ENCODE data around the gene ZACN.
"Not testable (repeated sequence)": the region's sequence is repeated elsewhere in the genome, so short reads cannot be mapped to it uniquely, and the experiment has no call there.

The ZACN gene

DNA sequence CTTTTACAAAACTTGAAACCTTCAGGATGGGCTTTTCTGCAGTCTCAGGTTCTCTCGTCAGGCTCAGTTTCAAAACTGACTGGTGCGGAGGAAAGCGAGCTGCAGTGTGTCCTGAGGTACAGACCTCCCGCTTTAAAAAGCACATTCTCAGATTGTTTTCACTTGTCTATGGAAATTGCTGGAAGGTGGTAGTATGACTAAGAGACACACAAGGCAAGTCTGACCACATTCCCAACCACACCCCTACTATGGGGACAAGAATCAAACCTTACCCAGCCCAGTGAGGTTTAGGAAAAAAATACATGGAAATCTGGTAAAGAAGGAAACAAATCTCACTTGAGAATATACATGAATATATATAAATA, 24.9 kb upstream of the ZACN start:
- FAIRE-seq, result no peak

GRCh38 chr17:76056882-76057281, 22.1 kb upstream of the ZACN start:
- FAIRE-seq, result no peak

GRCh38 chr17:76058264-76058663, 20.7 kb upstream of the ZACN start:
- not testable (repeated sequence) for FAIRE-seq

- no peak for FAIRE-seq
Measured at GRCh38 chr17:76063875-76064546, 15.0 kb upstream of the ZACN start.

- FAIRE-seq, result no peak
Measured at GRCh38 chr17:76065775-76066174, 13.2 kb upstream of the ZACN start.

DNA sequence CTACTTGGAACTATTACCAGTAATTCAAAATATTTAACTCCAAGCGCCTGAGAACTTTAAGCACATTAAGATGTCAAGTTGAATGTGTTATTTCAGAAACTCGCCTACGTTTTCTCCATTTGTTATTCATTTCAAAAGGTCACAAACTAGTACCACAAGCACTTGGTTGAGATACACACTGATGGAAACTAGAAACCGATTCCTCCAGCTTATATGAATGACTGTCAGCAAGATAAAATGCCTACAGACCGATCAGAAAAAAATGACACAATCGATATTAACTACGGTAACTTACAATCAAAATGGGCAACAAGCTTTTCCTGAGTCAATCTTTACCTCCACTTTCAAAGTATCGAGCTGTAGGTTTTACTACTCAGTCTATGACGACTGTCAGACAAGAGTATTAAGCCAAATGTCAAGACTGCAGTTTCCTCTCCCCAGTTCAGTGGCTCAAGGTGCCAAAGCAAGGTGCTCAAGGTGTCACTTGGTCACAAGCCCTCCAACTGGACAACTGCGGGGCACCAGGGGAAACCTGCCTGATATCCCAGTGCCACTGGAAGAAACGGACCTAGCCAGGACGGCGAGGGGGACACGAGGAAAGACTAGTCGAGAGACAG, 7.3 kb upstream of the ZACN start:
- no peak for FAIRE-seq

GRCh38 chr17:76072148-76072858, 6.7 kb upstream of the ZACN start, which contains the start of gene SRP68:
Gene SRP68, minus strand, starts transcription at chr17:76072517. Its CDS starts 26 bp downstream, at chr17:76072491.
- FAIRE-seq, result no peak

GRCh38 chr17:76074390-76075363, 4.3 kb upstream of the ZACN start, which contains the start of gene GALR2:
Gene GALR2, plus strand, starts transcription at chr17:76074781. Its CDS starts 103 bp downstream, at chr17:76074884.
- no peak for FAIRE-seq

DNA sequence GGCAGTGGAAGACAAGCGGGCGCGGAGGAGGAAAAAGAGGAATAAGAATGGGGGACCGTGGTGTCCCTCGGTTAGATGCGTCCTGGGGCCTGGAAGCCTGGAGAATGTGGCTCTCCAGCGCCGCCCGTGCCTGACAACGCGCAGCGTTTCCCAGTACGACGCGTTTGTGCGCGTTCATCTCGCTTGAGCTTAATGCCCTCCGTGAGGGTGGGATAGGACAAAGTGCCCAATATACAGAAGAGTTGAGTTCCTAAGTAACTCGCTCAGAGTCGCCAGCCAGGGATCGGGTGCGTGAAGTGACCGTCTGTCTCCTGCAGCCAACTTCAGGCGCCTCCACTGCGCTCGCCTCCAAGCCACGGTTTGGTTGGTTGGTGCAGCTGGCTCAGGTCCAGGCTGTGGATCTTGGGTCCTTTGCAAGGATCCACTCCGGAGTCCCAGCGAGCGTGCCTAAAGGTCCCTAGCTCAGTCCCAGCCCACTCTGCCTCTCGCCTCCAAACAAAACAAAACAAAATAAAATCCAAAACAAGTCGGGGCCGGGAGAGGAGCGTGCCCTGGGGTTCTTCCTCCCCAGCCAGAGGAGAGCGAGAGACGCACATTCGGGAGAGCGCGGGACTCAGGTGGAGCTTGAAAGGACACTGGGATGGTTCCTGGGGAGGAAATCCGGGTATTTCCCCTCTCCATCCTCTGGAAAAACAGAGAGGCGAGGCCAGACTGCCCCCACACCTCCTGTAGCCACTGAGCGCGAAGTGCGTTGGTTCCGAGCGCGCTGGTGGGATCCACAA, 3.4 kb upstream of the ZACN start:
- FAIRE-seq, result no peak

- no peak for FAIRE-seq
Measured at GRCh38 chr17:76076146-76076764, 2.7 kb upstream of the ZACN start.

GRCh38 chr17:76076765-76077583, 2.0 kb upstream of the ZACN start:
- no peak for FAIRE-seq

GRCh38 chr17:76077584-76078110, 1.3 kb upstream of the ZACN start:
- no peak for FAIRE-seq

GRCh38 chr17:76078370-76078769, 612 bp upstream of the ZACN start:
- not testable (repeated sequence) for FAIRE-seq

DNA sequence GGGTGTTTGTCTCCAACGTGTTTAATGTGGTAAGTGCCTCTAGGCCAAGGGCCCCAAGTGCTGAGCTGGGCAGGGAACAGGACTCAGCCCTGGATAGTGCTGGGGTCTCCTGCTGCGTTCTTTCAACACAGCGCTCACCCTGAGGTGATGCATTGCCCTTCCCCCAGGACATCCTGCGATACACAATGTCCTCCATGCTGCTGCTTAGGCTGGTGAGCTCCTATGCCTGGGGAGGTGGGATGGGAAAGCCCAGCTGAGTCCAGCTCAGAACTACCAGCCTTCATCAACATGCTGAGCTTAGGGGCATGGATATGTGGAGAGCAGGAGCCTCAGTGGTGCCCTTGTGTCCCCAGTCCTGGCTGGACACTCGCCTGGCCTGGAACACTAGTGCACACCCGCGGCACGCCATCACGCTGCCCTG, 563 bp downstream of the ZACN start:
- no peak for FAIRE-seq

GRCh38 chr17:76079956-76080767, 1.2 kb downstream of the ZACN start:
- no peak for FAIRE-seq

GRCh38 chr17:76080768-76081287, 1.8 kb downstream of the ZACN start:
- FAIRE-seq, result no peak

DNA sequence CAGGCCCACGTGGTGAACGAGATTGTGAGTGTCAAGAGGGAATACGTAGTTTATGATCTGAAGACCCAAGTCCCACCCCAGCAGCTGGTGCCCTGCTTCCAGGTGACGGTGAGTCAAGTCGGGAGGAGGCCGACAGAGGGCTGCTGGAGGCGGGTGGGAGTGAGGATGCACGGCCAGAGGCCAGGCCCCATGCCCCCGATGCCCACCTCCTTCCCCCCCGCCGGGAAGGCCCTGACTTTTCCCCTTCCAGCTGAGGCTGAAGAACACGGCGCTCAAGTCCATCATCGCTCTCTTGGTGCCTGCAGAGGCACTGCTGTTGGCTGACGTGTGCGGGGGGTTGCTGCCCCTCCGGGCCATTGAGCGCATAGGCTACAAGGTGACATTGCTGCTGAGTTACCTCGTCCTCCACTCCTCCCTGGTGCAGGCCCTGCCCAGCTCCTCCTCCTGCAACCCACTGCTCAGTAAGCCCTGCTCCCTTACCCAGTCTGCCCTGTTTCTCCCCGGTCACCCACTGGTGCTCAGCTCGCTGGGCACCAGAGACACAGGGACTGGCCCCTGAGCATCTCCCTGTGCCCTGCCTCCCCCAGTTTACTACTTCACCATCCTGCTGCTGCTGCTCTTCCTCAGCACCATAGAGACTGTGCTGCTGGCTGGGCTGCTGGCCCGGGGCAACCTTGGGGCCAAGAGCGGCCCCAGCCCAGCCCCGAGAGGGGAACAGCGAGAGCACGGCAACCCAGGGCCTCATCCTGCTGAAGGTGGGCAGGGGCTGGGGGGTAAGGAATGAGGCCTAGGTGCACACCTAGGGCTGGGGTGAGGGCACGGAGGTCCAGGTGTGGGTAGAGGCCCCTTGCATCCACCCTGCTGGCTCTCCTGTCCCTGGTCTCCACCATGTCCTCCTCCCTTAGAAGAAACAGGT, 2.6 kb downstream of the ZACN start:
- no peak for FAIRE-seq

Data from colon (tissue), 2 donors.